H1 (cell line): ENCODE measurements around the gene SPOCK1. TPM values are rescaled to one million over a fixed set of nuclear protein-coding genes. Genes with fewer than 3 reads are reported as not detected.

Experiments used
- polyA plus RNA-seq, 7 experiments: library from polyadenylated mRNA; depleted of rRNA in 3 of 7; stranded (reverse) in 5 of 7; unstranded in 2 of 7; fragments of >200 nt in 5 of 7; fragments of 200-250 nt in 2 of 7; gene quantifications; 1 replicate in 5 of 7; 2 replicates in 1 of 7; 4 replicates in 1 of 7; pipeline versions ENCODE4 v1.2.1 to v1.2.3, GENCODE V29; 2011 to 2013; ENCODE audit warnings: missing spikeins in 2 of 7, mixed read lengths in 2 of 7
- total RNA-seq: library from RNA; stranded (reverse); fragmentation: NEBNext Ultra II Directional; extraction: Animal tissue kit (Norgen Biotek cat#: 25700); gene quantifications from 2 replicates; pipeline ENCODE4 v1.2.1, GENCODE V29; 2021
- TF ChIP-seq, protein P1 (sequence below): fragments of 300-600 bp; sonication (generic); IDR thresholded peaks from 2 replicates; pipeline ENCODE4 v1.7.1; 2012; ENCODE audit warnings: low read length, moderate library complexity, mild to moderate bottlenecking, inconsistent platforms; ENCODE audit not compliant: insufficient replicate concordance

Gene SPOCK1
- total and polyA plus RNA-seq, 2 of the 8 experiments (the other 6 are each of a cell fraction or from before 2014, with no cell fraction given) = 6.9 to 18.1 TPM

- TF ChIP-seq, protein P1, sequence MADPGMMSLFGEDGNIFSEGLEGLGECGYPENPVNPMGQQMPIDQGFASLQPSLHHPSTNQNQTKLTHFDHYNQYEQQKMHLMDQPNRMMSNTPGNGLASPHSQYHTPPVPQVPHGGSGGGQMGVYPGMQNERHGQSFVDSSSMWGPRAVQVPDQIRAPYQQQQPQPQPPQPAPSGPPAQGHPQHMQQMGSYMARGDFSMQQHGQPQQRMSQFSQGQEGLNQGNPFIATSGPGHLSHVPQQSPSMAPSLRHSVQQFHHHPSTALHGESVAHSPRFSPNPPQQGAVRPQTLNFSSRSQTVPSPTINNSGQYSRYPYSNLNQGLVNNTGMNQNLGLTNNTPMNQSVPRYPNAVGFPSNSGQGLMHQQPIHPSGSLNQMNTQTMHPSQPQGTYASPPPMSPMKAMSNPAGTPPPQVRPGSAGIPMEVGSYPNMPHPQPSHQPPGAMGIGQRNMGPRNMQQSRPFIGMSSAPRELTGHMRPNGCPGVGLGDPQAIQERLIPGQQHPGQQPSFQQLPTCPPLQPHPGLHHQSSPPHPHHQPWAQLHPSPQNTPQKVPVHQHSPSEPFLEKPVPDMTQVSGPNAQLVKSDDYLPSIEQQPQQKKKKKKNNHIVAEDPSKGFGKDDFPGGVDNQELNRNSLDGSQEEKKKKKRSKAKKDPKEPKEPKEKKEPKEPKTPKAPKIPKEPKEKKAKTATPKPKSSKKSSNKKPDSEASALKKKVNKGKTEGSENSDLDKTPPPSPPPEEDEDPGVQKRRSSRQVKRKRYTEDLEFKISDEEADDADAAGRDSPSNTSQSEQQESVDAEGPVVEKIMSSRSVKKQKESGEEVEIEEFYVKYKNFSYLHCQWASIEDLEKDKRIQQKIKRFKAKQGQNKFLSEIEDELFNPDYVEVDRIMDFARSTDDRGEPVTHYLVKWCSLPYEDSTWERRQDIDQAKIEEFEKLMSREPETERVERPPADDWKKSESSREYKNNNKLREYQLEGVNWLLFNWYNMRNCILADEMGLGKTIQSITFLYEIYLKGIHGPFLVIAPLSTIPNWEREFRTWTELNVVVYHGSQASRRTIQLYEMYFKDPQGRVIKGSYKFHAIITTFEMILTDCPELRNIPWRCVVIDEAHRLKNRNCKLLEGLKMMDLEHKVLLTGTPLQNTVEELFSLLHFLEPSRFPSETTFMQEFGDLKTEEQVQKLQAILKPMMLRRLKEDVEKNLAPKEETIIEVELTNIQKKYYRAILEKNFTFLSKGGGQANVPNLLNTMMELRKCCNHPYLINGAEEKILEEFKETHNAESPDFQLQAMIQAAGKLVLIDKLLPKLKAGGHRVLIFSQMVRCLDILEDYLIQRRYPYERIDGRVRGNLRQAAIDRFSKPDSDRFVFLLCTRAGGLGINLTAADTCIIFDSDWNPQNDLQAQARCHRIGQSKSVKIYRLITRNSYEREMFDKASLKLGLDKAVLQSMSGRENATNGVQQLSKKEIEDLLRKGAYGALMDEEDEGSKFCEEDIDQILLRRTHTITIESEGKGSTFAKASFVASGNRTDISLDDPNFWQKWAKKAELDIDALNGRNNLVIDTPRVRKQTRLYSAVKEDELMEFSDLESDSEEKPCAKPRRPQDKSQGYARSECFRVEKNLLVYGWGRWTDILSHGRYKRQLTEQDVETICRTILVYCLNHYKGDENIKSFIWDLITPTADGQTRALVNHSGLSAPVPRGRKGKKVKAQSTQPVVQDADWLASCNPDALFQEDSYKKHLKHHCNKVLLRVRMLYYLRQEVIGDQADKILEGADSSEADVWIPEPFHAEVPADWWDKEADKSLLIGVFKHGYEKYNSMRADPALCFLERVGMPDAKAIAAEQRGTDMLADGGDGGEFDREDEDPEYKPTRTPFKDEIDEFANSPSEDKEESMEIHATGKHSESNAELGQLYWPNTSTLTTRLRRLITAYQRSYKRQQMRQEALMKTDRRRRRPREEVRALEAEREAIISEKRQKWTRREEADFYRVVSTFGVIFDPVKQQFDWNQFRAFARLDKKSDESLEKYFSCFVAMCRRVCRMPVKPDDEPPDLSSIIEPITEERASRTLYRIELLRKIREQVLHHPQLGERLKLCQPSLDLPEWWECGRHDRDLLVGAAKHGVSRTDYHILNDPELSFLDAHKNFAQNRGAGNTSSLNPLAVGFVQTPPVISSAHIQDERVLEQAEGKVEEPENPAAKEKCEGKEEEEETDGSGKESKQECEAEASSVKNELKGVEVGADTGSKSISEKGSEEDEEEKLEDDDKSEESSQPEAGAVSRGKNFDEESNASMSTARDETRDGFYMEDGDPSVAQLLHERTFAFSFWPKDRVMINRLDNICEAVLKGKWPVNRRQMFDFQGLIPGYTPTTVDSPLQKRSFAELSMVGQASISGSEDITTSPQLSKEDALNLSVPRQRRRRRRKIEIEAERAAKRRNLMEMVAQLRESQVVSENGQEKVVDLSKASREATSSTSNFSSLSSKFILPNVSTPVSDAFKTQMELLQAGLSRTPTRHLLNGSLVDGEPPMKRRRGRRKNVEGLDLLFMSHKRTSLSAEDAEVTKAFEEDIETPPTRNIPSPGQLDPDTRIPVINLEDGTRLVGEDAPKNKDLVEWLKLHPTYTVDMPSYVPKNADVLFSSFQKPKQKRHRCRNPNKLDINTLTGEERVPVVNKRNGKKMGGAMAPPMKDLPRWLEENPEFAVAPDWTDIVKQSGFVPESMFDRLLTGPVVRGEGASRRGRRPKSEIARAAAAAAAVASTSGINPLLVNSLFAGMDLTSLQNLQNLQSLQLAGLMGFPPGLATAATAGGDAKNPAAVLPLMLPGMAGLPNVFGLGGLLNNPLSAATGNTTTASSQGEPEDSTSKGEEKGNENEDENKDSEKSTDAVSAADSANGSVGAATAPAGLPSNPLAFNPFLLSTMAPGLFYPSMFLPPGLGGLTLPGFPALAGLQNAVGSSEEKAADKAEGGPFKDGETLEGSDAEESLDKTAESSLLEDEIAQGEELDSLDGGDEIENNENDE = no peak
Measured at GRCh38 chr5:137218471-137218870, 280.7 kb downstream of the SPOCK1 start (continued).
